Smooth muscle cell (in vitro differentiated cells): ENCODE measurements around the gene CDC42. TPM values are rescaled to one million over a fixed set of nuclear protein-coding genes. Genes with fewer than 3 reads are reported as not detected.

ENCODE experiments used
- DNase-seq: peaks from one replicate; lab custom pipeline; 2025; ENCODE audit not compliant: unreplicated experiment; lab: John Stamatoyannopoulos, UW
- H2AFZ ChIP-seq: fragments of 200-600 bp; sonication (generic); 2 replicates; pipeline ENCODE4 v1.6.0; 2016; ENCODE audit warnings: antibody characterized with exemption, low read depth, mild to moderate bottlenecking
- H3F3A ChIP-seq: fragments of 200-600 bp; sonication (generic); 2 replicates; pipeline ENCODE4 v1.6.0; 2017; ENCODE audit warnings: antibody characterized with exemption, low read depth
- H3K27ac ChIP-seq: fragments of 200-600 bp; sonication (generic); 2 replicates; pipeline ENCODE4 v1.5.1; 2016; ENCODE audit warnings: low read depth, mild to moderate bottlenecking
- H3K27me3 ChIP-seq: fragments of 200-600 bp; sonication (generic); 2 replicates; pipeline ENCODE4 v1.6.1; 2016; ENCODE audit warnings: low read depth, mild to moderate bottlenecking
- H3K36me3 ChIP-seq: fragments of 200-600 bp; sonication (generic); 2 replicates; pipeline ENCODE4 v1.5.1; 2016; ENCODE audit warnings: low read depth
- H3K4me1 ChIP-seq: fragments of 200-600 bp; sonication (generic); 2 replicates; pipeline ENCODE4 v1.5.1; 2016; ENCODE audit warnings: low read depth
- H3K4me2 ChIP-seq: fragments of 200-600 bp; sonication (generic); 2 replicates; pipeline ENCODE4 v1.6.0; 2016; ENCODE audit warnings: mild to moderate bottlenecking
- H3K4me3 ChIP-seq: fragments of 200-600 bp; sonication (generic); 2 replicates; pipeline ENCODE4 v1.5.1; 2016; ENCODE audit warnings: mild to moderate bottlenecking
- H3K79me2 ChIP-seq: fragments of 200-600 bp; sonication (generic); 2 replicates; pipeline ENCODE4 v1.6.0; 2016; ENCODE audit warnings: low read depth, mild to moderate bottlenecking
- H3K9ac ChIP-seq: fragments of 200-600 bp; sonication (generic); 2 replicates; pipeline ENCODE4 v1.6.0; 2016; ENCODE audit warnings: low read depth
- H3K9me3 ChIP-seq: fragments of 200-600 bp; sonication (generic); replicated peaks from 2 replicates; pipeline ENCODE4 v1.5.1; 2016; ENCODE audit warnings: low read depth
- H4K20me1 ChIP-seq: fragments of 200-600 bp; sonication (generic); 2 replicates; pipeline ENCODE4 v1.6.0; 2016; ENCODE audit warnings: low read depth
- CTCF ChIP-seq: fragments of 200-600 bp; sonication (generic); IDR thresholded peaks from 2 replicates; pipeline ENCODE4 v1.5.1; 2017; ENCODE audit warnings: borderline replicate concordance, mild to moderate bottlenecking, antibody characterized with exemption; ENCODE audit not compliant: insufficient read depth, poor library complexity, severe bottlenecking
- WGBS: methylation state at CpG from one replicate; pipeline ENCODE4 v1.1.7; 2016; ENCODE audit warnings: low lambda C conversion rate; 5-methylcytosine and 5-hydroxymethylcytosine counted together
- polyA plus RNA-seq: library from polyadenylated mRNA; unstranded; fragments of >200 nt; fragmentation: Nextera tagmentation; extraction: Ambion mirVana; gene quantifications from 2 replicates; pipeline ENCODE4 v1.2.1, GENCODE V29; 2016
- total RNA-seq: library from RNA; depleted of rRNA; stranded (reverse); fragments of >200 nt; gene quantifications from 2 replicates; pipeline ENCODE4 v1.2.3, GENCODE V29; 2014

The CDC42 gene
- total and polyA plus RNA-seq, 2 experiments from 2014 or later: 74.0 to 407 TPM

GRCh38 chr1:22104094-22104493 lies 51.6 kb downstream of the CDC42 start:
- Histone ChIP-seq H3K27me3 (no peaks in the 10 kb centered on the region), H3K4me3 (no peak overlapping the region), H3F3A (peaks cover 21% of the 10 kb centered on the region), H2AFZ (no peak overlapping the region), H3K4me1 (no peaks in the 10 kb centered on the region), H3K9me3 (no peaks in the 10 kb centered on the region), H3K79me2 (peaks cover 70% of the 10 kb centered on the region), H3K9ac (no peak overlapping the region), H4K20me1 (peaks cover 100% of the 10 kb centered on the region), H3K4me2 (no peak overlapping the region), H3K27ac (no peak overlapping the region), H3K36me3 (no peaks in the 10 kb centered on the region)
- no peak for DNase-seq
- 89% methylated on average over 6 of the region's 6 CpGs for WGBS
- TF ChIP-seq CTCF: no peak

DNA sequence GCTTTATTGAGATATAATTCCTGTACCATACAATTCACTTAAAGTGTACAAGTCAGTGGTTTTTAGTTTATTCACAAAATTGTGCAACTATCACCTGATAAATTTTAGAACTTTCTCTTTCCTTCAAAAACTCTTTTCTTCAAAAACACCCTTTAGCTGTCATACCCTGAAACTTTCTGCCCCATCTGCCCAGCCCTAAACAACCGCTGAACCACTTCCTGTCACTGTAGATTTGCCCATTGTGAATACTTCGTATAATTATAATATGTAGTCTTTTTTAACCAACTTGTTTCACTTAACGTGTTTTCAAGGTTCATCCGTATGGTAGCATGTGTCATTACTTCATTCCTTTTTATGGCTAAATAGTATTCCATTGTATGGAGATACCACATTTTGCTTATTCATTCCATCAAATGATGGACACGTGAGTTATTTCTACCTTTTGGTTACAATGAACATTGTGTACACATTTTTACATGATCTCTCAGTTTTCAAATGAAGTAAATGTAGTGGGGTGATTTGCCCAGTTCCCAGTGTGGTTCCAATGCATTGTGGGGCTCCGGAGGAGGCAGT lies 52.4 kb downstream of the CDC42 start:
- Histone ChIP-seq H3K79me2 (peaks cover 69% of the 10 kb centered on the region), H3K4me1 (no peaks in the 10 kb centered on the region), H4K20me1 (peaks cover 100% of the 10 kb centered on the region), H3K9me3 (no peaks in the 10 kb centered on the region), H3K9ac (no peak overlapping the region), H3K4me3 (no peak overlapping the region), H3K27me3 (no peaks in the 10 kb centered on the region), H2AFZ (no peak overlapping the region), H3K4me2 (no peak overlapping the region), H3F3A (peaks cover 25% of the 10 kb centered on the region), H3K36me3 (no peaks in the 10 kb centered on the region), H3K27ac (no peak overlapping the region)
- TF ChIP-seq CTCF: no peak
- WGBS: 97% methylated on average over 6 of the region's 6 CpGs
- no peak for DNase-seq

GRCh38 chr1:22105611-22106207 lies 53.2 kb downstream of the CDC42 start:
- Histone ChIP-seq H2AFZ (no peak overlapping the region), H3K9ac (no peak overlapping the region), H3K4me2 (no peak overlapping the region), H3F3A (peaks cover 26% of the 10 kb centered on the region), H4K20me1 (peaks cover 100% of the 10 kb centered on the region), H3K27me3 (no peaks in the 10 kb centered on the region), H3K79me2 (peaks cover 69% of the 10 kb centered on the region), H3K27ac (no peak overlapping the region), H3K36me3 (no peaks in the 10 kb centered on the region), H3K9me3 (no peaks in the 10 kb centered on the region), H3K4me1 (no peaks in the 10 kb centered on the region), H3K4me3 (no peak overlapping the region)
- peak; percentile 70 for TF ChIP-seq CTCF
- DNase-seq: no peak
- WGBS: 67% methylated on average over 5 of the region's 5 CpGs

GRCh38 chr1:22107126-22107525 lies 54.6 kb downstream of the CDC42 start:
- Histone ChIP-seq H3K9ac (no peak overlapping the region), H3K4me2 (no peak overlapping the region), H3K4me1 (no peaks in the 10 kb centered on the region), H3K4me3 (no peak overlapping the region), H3K9me3 (no peaks in the 10 kb centered on the region), H3F3A (peaks cover 29% of the 10 kb centered on the region), H4K20me1 (peaks cover 100% of the 10 kb centered on the region), H3K27me3 (no peaks in the 10 kb centered on the region), H3K79me2 (peaks cover 60% of the 10 kb centered on the region), H3K27ac (no peak overlapping the region), H2AFZ (no peak overlapping the region), H3K36me3 (no peaks in the 10 kb centered on the region)
- WGBS: 49% methylated on average over 5 of the region's 5 CpGs
- no peak for TF ChIP-seq CTCF
- no peak for DNase-seq
